ENCODE data around the gene MTA2.
"Not testable (repeated sequence)": the region's sequence is repeated elsewhere in the genome, so short reads cannot be mapped to it uniquely, and the experiment has no call there.

MTA2 gene

GRCh38 chr11:62565100-62565802, 36.4 kb downstream of the MTA2 start:
- no peak for DNase-seq

- not testable (repeated sequence) for DNase-seq
Observed at GRCh38 chr11:62561677-62562230, 39.9 kb downstream of the MTA2 start.

- no peak for DNase-seq
Observed at GRCh38 chr11:62560566-62561103, 41.0 kb downstream of the MTA2 start.

- DNase-seq = not testable (repeated sequence)
Observed at GRCh38 chr11:62559626-62560025, 42.0 kb downstream of the MTA2 start.

GRCh38 chr11:62559204-62559603, 42.5 kb downstream of the MTA2 start:
- no peak for DNase-seq

- DNase-seq = no peak
Observed at GRCh38 chr11:62558669-62559068, 43.0 kb downstream of the MTA2 start.

- DNase-seq = no peak
Observed at GRCh38 chr11:62556875-62557631, 44.6 kb downstream of the MTA2 start.

- peak; percentile 49 for DNase-seq
Observed at GRCh38 chr11:62556108-62556874, 45.4 kb downstream of the MTA2 start.

- no peak for DNase-seq
Observed at GRCh38 chr11:62555464-62556107, 46.1 kb downstream of the MTA2 start.

GRCh38 chr11:62554387-62555167, 47.1 kb downstream of the MTA2 start:
- DNase-seq = no peak

GRCh38 chr11:62553839-62554361, 47.8 kb downstream of the MTA2 start:
- no peak for DNase-seq

- no peak for DNase-seq
Observed at GRCh38 chr11:62553080-62553838, 48.4 kb downstream of the MTA2 start.

- no peak for DNase-seq
Observed at GRCh38 chr11:62552485-62553079, 49.1 kb downstream of the MTA2 start.

GRCh38 chr11:62550478-62550877, 51.2 kb downstream of the MTA2 start:
- DNase-seq = not testable (repeated sequence)

- no peak for DNase-seq
Observed at GRCh38 chr11:62548545-62549335, 52.9 kb downstream of the MTA2 start.

- DNase-seq = no peak
Observed at GRCh38 chr11:62547691-62548281, 53.9 kb downstream of the MTA2 start.

GRCh38 chr11:62546929-62547625, 54.6 kb downstream of the MTA2 start:
- DNase-seq = no peak

GRCh38 chr11:62546244-62546928, 55.3 kb downstream of the MTA2 start, which contains the start of gene AHNAK:
Gene AHNAK (minus strand): TSS chr11:62546806. CDS start chr11:62536098, 10,708 bp downstream.
- DNase-seq = peak; percentile 43

Measured in NCI-H510A (cell line).